MM.1S (cell line): ENCODE data around the gene NAA25.
"Not testable (repeated sequence)": the region's sequence is repeated elsewhere in the genome, so short reads cannot be mapped to it uniquely, and the experiment has no call there.

ENCODE experiments used
- DNase-seq: peaks from one replicate; pipeline ENCODE4 v3.0.0-alpha.2; 2015
- H2AFZ ChIP-seq: fragments of 300-600 bp; sonication (generic); 2 replicates; pipeline ENCODE4 v1.6.0; 2016; ENCODE audit warnings: antibody characterized with exemption, low read length
- H3F3A ChIP-seq: fragments of 300-600 bp; sonication (generic); 2 replicates; pipeline ENCODE4 v1.6.1; 2016; ENCODE audit warnings: mild to moderate bottlenecking, antibody characterized with exemption, low read length, moderate library complexity, mixed read lengths; ENCODE audit not compliant: insufficient read depth
- H3K27ac ChIP-seq: fragments of 300-600 bp; sonication (generic); 2 replicates; pipeline ENCODE4 v1.5.1; 2016; ENCODE audit warnings: mild to moderate bottlenecking, low read length
- H3K27me3 ChIP-seq: fragments of 300-600 bp; sonication (generic); replicated peaks from 2 replicates; pipeline ENCODE4 v1.6.0; 2016; ENCODE audit warnings: low read length; ENCODE audit not compliant: insufficient read depth
- H3K36me3 ChIP-seq: fragments of 300-600 bp; sonication (generic); replicated peaks from 2 replicates; pipeline ENCODE4 v1.6.1; 2016; ENCODE audit warnings: mild to moderate bottlenecking, low read length, mixed read lengths; ENCODE audit not compliant: insufficient read depth
- H3K4me1 ChIP-seq: fragments of 300-600 bp; sonication (generic); 2 replicates; pipeline ENCODE4 v1.6.1; 2016; ENCODE audit warnings: low read length, mixed read lengths
- H3K4me2 ChIP-seq: fragments of 300-600 bp; sonication (generic); 2 replicates; pipeline ENCODE4 v1.6.0; 2016; ENCODE audit warnings: low read depth, low read length
- H3K4me3 ChIP-seq: fragments of 300-600 bp; sonication (generic); 2 replicates; pipeline ENCODE4 v1.5.1; 2016; ENCODE audit warnings: low read length, mixed read lengths
- H3K79me2 ChIP-seq: fragments of 300-600 bp; sonication (generic); 2 replicates; pipeline ENCODE4 v1.6.1; 2016; ENCODE audit warnings: mixed run types, low read length, mixed read lengths
- H3K9ac ChIP-seq: fragments of 300-600 bp; sonication (generic); 2 replicates; pipeline ENCODE4 v1.6.1; 2016; ENCODE audit warnings: low read length, mixed read lengths
- H3K9me2 ChIP-seq: fragments of 300-600 bp; sonication (generic); replicated peaks from 2 replicates; pipeline ENCODE4 v1.6.1; 2016; ENCODE audit warnings: mild to moderate bottlenecking, low read length, mixed read lengths; ENCODE audit not compliant: insufficient read depth
- H3K9me3 ChIP-seq: fragments of 300-600 bp; sonication (generic); replicated peaks from 2 replicates; pipeline ENCODE4 v1.6.1; 2016; ENCODE audit warnings: mild to moderate bottlenecking, low read length, mixed read lengths; ENCODE audit not compliant: insufficient read depth
- H4K20me1 ChIP-seq: fragments of 300-600 bp; sonication (generic); 2 replicates; pipeline ENCODE4 v1.6.1; 2016; ENCODE audit warnings: mild to moderate bottlenecking, low read length, moderate library complexity, mixed read lengths; ENCODE audit not compliant: insufficient read depth
- EZH2 ChIP-seq: fragments of 300-600 bp; sonication (generic); optimal IDR thresholded peaks from 2 replicates; pipeline ENCODE3; 2017; ENCODE audit warnings: low read depth, mild to moderate bottlenecking, antibody characterized with exemption, low read length, mixed read lengths
- EZH2phosphoT487 ChIP-seq: fragments of 300-600 bp; sonication (generic); IDR thresholded peaks from 2 replicates; pipeline ENCODE4 v1.6.1; 2018; ENCODE audit warnings: antibody characterized with exemption, low read length
- TF ChIP-seq, protein P1 (sequence below): fragments of 300-600 bp; sonication (generic); IDR thresholded peaks from 2 replicates; pipeline ENCODE4 v1.5.1; 2016; ENCODE audit warnings: antibody characterized with exemption, low read length, mixed read lengths

The NAA25 gene

DNA sequence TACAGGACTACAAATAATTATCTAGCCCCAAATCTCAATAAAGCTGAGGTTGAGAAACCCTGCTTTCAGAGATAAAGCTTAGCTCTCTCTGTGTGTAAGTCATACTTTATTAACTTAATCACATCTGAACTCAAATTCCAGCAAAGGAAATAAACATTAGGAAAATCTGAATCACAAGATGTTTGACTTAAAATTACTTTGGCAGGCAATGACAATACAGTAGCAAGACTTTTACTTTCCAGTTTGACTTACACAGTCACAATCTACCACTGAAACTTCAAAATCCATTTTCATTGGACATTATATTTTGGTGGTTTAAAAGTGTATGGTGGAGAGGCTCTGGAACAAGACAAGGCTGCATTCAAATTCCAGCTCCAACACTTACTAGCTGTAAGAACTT lies 107.0 kb downstream of the NAA25 start:
- Histone ChIP-seq H3K9ac (no peak overlapping the region), H4K20me1 (no peaks in the 10 kb centered on the region), H3K27me3 (no peaks in the 10 kb centered on the region), H3K4me1 (peaks cover 9% of the 10 kb centered on the region; the same call in 1 of the 2 replicates), H3K9me3 (no peaks in the 10 kb centered on the region), H3K27ac (no peak overlapping the region), H3K9me2 (no peaks in the 10 kb centered on the region), H2AFZ (no peak overlapping the region), H3K4me2 (no peak overlapping the region), H3F3A (no peaks in the 10 kb centered on the region), H3K79me2 (no peaks in the 10 kb centered on the region), H3K36me3 (no peaks in the 10 kb centered on the region), H3K4me3 (no peak overlapping the region)
- DNase-seq = no peak
- TF ChIP-seq EZH2 (no peak), EZH2phosphoT487 (no peak)
- TF ChIP-seq, protein P1, sequence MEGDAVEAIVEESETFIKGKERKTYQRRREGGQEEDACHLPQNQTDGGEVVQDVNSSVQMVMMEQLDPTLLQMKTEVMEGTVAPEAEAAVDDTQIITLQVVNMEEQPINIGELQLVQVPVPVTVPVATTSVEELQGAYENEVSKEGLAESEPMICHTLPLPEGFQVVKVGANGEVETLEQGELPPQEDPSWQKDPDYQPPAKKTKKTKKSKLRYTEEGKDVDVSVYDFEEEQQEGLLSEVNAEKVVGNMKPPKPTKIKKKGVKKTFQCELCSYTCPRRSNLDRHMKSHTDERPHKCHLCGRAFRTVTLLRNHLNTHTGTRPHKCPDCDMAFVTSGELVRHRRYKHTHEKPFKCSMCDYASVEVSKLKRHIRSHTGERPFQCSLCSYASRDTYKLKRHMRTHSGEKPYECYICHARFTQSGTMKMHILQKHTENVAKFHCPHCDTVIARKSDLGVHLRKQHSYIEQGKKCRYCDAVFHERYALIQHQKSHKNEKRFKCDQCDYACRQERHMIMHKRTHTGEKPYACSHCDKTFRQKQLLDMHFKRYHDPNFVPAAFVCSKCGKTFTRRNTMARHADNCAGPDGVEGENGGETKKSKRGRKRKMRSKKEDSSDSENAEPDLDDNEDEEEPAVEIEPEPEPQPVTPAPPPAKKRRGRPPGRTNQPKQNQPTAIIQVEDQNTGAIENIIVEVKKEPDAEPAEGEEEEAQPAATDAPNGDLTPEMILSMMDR = no peak

DNA sequence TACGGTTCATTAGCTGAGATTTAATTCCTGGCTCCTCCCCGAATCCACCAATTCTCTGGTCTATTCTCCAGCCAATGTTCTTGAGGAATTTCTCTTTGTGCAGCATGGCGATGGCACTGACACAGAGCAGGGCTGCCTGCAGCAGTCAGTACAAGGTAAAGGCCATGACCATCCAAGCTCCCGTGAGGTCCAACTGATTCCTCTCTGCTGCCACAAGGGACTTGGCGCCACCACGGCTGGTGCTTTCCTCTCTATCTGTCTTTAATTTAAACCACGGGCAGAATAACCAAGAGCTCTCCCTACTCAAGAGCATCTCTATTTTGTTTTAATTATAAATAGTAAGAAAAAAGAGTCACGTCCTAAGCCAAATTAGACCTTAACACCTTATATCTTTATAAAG lies 107.8 kb downstream of the NAA25 start:
- Histone ChIP-seq H3K4me1 (peaks cover 5% of the 10 kb centered on the region; the same call in 1 of the 2 replicates), H3K36me3 (no peaks in the 10 kb centered on the region), H3F3A (no peaks in the 10 kb centered on the region), H3K4me3 (no peak overlapping the region), H3K9me2 (no peaks in the 10 kb centered on the region), H3K9ac (no peak overlapping the region), H4K20me1 (no peaks in the 10 kb centered on the region), H3K27me3 (no peaks in the 10 kb centered on the region), H3K9me3 (no peaks in the 10 kb centered on the region), H3K4me2 (no peak overlapping the region), H3K27ac (no peak overlapping the region), H2AFZ (no peak overlapping the region), H3K79me2 (no peaks in the 10 kb centered on the region)
- DNase-seq = no peak
- TF ChIP-seq EZH2 (no peak), EZH2phosphoT487 (no peak)
- TF ChIP-seq, protein P1 = no peak

DNA sequence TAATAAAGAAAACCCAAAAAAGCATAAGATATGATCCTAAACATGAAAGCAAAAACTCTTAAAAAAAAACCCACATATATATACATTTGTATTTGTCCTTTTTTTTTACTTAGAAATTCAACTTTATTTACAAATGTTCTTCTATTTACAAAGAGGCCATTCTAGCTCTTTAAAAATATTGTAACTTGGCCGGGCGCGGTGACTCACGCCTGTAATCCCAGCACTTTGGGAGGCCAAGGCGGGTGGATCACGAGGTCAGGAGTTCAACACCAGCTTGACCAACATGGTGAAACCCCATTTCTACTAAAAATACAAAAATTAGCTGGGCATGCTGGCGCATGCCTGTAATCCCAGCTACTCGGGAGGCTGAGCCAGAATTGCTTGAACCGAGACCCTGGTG lies 109.5 kb downstream of the NAA25 start:
- H2AFZ ChIP-seq, H3K4me3 ChIP-seq, H3K27me3 ChIP-seq, H3K9me3 ChIP-seq, H3K27ac ChIP-seq, H3K9ac ChIP-seq, H3K4me1 ChIP-seq, DNase-seq, H3K36me3 ChIP-seq, H3K79me2 ChIP-seq, H3K9me2 ChIP-seq, H3K4me2 ChIP-seq, H4K20me1 ChIP-seq, H3F3A ChIP-seq: not testable (repeated sequence)

DNA sequence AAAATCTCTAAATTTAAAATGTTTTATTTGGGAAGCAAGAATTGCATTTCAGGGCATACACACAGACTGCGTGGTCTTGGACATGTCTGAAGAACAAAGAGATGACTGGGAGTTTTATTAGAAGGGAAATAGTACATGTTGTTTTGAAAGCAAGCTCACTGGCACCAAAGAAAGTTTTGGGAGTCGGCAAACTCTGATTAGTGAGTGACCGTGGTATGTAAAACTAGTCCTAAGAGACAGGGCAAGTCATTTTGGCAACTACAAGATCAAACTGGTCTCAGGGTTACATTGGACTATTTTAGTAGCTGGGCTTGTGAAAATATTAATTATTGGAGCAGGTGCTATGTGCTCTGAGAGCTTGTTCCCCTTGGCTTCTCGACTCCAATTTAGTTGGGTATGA lies 110.6 kb downstream of the NAA25 start:
- H3K9me2 ChIP-seq = no peaks in the 10 kb centered on the region
- TF ChIP-seq EZH2phosphoT487 (no peak), EZH2 (no peak)
- TF ChIP-seq, protein P1 = no peak
- no peak overlapping the region for H3K4me2 ChIP-seq
- H4K20me1 ChIP-seq = no peaks in the 10 kb centered on the region
- no peak overlapping the region for H3K27ac ChIP-seq
- no peaks in the 10 kb centered on the region for H3K79me2 ChIP-seq
- no peak overlapping the region for H2AFZ ChIP-seq
- H3K9ac ChIP-seq = no peak overlapping the region
- peaks cover 18% of the 10 kb centered on the region for H3F3A ChIP-seq
- no peak for DNase-seq
- H3K9me3 ChIP-seq = no peaks in the 10 kb centered on the region
- H3K4me1 ChIP-seq = peaks cover 11% of the 10 kb centered on the region
- H3K27me3 ChIP-seq = no peaks in the 10 kb centered on the region
- no peak overlapping the region for H3K4me3 ChIP-seq
- H3K36me3 ChIP-seq = no peaks in the 10 kb centered on the region
